OCI-LY1 (cell line): ENCODE results near the gene LRRC3B.

Source experiments
- H2AFZ ChIP-seq: fragments of 200-600 bp; sonication (generic), shearing (Covaris generic); 2 replicates; pipeline ENCODE4 v1.6.0; 2014; ENCODE audit warnings: antibody characterized with exemption, mild to moderate bottlenecking, low read length
- H3F3A ChIP-seq: fragments of 200-600 bp; sonication (generic), shearing (Covaris generic); 2 replicates; pipeline ENCODE4 v1.6.0; 2014; ENCODE audit warnings: mild to moderate bottlenecking, antibody characterized with exemption, low read length, moderate library complexity; ENCODE audit not compliant: insufficient read depth
- H3K27ac ChIP-seq: fragments of 200-600 bp; sonication (generic); 2 replicates; pipeline ENCODE4 v1.5.1; 2014; ENCODE audit warnings: low read length, mixed run types, mild to moderate bottlenecking, low read depth; ENCODE audit not compliant: poor library complexity, severe bottlenecking
- H3K27me3 ChIP-seq: fragments of 200-600 bp; sonication (generic); 2 replicates; pipeline ENCODE4 v1.6.0; 2014; ENCODE audit warnings: antibody characterized with exemption, mild to moderate bottlenecking, low read length, moderate library complexity; ENCODE audit not compliant: insufficient read depth
- H3K36me3 ChIP-seq: fragments of 200-600 bp; sonication (generic); 2 replicates; pipeline ENCODE4 v1.6.1; 2014; ENCODE audit warnings: mild to moderate bottlenecking, antibody characterized with exemption, low read length, moderate library complexity, mixed read lengths; ENCODE audit not compliant: insufficient read depth
- H3K4me1 ChIP-seq: fragments of 200-600 bp; sonication (generic); 2 replicates; pipeline ENCODE4 v1.5.1; 2014; ENCODE audit warnings: mild to moderate bottlenecking, low read length, moderate library complexity; ENCODE audit not compliant: insufficient read depth, severe bottlenecking
- H3K4me2 ChIP-seq: fragments of 200-600 bp; sonication (generic), shearing (Covaris generic); 2 replicates; pipeline ENCODE4 v1.6.1; 2014; ENCODE audit warnings: low read length
- H3K4me3 ChIP-seq: fragments of 200-600 bp; sonication (generic); 2 replicates; pipeline ENCODE4 v1.5.1; 2014; ENCODE audit warnings: low read length, low read depth, mild to moderate bottlenecking, mixed read lengths; ENCODE audit not compliant: poor library complexity, severe bottlenecking
- H3K79me2 ChIP-seq: fragments of 200-600 bp; shearing (Covaris generic); 2 replicates; pipeline ENCODE4 v1.6.1; 2016; ENCODE audit warnings: mixed run types, low read length, mixed read lengths; ENCODE audit not compliant: insufficient read depth
- H3K9ac ChIP-seq: fragments of 200-600 bp; sonication (generic), shearing (Covaris generic); 2 replicates; pipeline ENCODE4 v1.6.1; 2014; ENCODE audit warnings: mild to moderate bottlenecking, low read length, mixed read lengths
- H3K9me2 ChIP-seq: fragments of 200-600 bp; sonication (generic), shearing (Covaris generic); 2 replicates; pipeline ENCODE4 v1.6.1; 2014; ENCODE audit warnings: low read depth, mild to moderate bottlenecking, low read length, mixed read lengths
- H3K9me3 ChIP-seq: fragments of 200-600 bp; shearing (Covaris generic); 2 replicates; pipeline ENCODE4 v1.6.1; 2014; ENCODE audit warnings: low read length, mixed read lengths
- H4K20me1 ChIP-seq: fragments of 200-600 bp; sonication (generic), shearing (Covaris generic); 2 replicates; pipeline ENCODE4 v1.6.0; 2016; ENCODE audit warnings: mild to moderate bottlenecking, low read length; ENCODE audit not compliant: insufficient read depth
- EZH2 ChIP-seq: fragments of 200-600 bp; sonication (generic), shearing (Covaris generic); IDR thresholded peaks from 2 replicates; pipeline ENCODE4 v1.8.0; 2017; ENCODE audit warnings: borderline replicate concordance, mixed run types, mild to moderate bottlenecking, antibody characterized with exemption, low read length, moderate library complexity, mixed read lengths
- TF ChIP-seq, protein P1 (sequence below): fragments of 200-600 bp; sonication (generic), shearing (Covaris generic); IDR thresholded peaks from 2 replicates; pipeline ENCODE4 v1.5.1; 2017; ENCODE audit warnings: mild to moderate bottlenecking, antibody characterized with exemption, low read length, moderate library complexity, mixed read lengths

The LRRC3B gene

DNA sequence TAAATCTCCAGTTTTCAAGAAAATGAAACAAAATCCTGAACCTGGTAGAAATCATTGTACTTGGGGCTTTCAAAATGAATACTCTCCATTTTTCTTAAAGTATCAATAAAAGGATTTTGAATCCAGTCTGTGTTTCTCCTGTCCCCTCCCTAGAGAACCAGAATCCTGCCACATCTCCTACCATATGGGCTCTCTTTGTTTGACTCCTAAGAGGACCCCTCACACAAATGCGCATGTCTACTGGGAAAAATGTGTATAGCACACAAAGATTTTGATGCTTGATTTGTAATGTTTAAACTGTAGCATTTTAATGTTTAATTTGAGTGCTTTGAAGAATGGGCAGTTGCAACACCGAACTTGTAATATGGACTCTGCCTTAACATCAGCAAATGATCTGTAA lies 25.9 kb downstream of the LRRC3B start:
- Histone ChIP-seq H3K9me2 (no peaks in the 10 kb centered on the region), H3K4me3 (no peak overlapping the region), H3F3A (no peaks in the 10 kb centered on the region), H3K36me3 (no peaks in the 10 kb centered on the region), H3K79me2 (no peaks in the 10 kb centered on the region), H2AFZ (no peak overlapping the region), H3K9me3 (no peaks in the 10 kb centered on the region), H4K20me1 (no peaks in the 10 kb centered on the region), H3K4me2 (no peak overlapping the region), H3K27ac (no peak overlapping the region), H3K9ac (no peak overlapping the region), H3K27me3 (no peaks in the 10 kb centered on the region), H3K4me1 (no peaks in the 10 kb centered on the region)
- no peak for TF ChIP-seq EZH2
- TF ChIP-seq, protein P1, sequence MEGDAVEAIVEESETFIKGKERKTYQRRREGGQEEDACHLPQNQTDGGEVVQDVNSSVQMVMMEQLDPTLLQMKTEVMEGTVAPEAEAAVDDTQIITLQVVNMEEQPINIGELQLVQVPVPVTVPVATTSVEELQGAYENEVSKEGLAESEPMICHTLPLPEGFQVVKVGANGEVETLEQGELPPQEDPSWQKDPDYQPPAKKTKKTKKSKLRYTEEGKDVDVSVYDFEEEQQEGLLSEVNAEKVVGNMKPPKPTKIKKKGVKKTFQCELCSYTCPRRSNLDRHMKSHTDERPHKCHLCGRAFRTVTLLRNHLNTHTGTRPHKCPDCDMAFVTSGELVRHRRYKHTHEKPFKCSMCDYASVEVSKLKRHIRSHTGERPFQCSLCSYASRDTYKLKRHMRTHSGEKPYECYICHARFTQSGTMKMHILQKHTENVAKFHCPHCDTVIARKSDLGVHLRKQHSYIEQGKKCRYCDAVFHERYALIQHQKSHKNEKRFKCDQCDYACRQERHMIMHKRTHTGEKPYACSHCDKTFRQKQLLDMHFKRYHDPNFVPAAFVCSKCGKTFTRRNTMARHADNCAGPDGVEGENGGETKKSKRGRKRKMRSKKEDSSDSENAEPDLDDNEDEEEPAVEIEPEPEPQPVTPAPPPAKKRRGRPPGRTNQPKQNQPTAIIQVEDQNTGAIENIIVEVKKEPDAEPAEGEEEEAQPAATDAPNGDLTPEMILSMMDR, result no peak

DNA sequence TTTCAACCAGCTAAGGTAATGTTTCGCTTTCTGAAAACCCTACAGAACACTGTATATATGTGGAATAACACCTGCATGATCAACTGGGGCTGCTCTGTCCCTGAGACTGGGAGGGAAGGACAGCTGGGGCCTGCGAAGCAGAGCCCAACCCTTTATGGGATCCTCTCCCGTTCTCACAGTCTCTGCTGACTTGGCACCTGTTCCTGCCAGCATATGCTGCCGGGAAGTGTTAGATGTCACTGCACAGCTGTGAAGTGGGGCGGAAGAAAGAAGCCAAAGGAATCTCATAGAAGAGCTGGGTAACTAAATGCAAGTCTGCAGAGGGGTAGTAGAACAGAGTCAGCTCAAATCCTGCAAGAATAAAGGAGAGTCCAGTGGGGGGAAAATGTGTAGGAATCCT lies 29.6 kb downstream of the LRRC3B start:
- H4K20me1 ChIP-seq, result no peaks in the 10 kb centered on the region
- H3F3A ChIP-seq, result no peaks in the 10 kb centered on the region
- no peaks in the 10 kb centered on the region for H3K9me3 ChIP-seq
- TF ChIP-seq, protein P1, result no peak
- TF ChIP-seq EZH2, result no peak
- no peaks in the 10 kb centered on the region for H3K27me3 ChIP-seq
- H3K4me1 ChIP-seq, result no peaks in the 10 kb centered on the region
- no peak overlapping the region for H3K4me2 ChIP-seq
- H3K9ac ChIP-seq, result no peak overlapping the region
- H3K79me2 ChIP-seq, result no peaks in the 10 kb centered on the region
- H3K4me3 ChIP-seq, result no peak overlapping the region
- no peak overlapping the region for H3K27ac ChIP-seq
- no peaks in the 10 kb centered on the region for H3K36me3 ChIP-seq
- no peaks in the 10 kb centered on the region for H3K9me2 ChIP-seq
- no peak overlapping the region for H2AFZ ChIP-seq

DNA sequence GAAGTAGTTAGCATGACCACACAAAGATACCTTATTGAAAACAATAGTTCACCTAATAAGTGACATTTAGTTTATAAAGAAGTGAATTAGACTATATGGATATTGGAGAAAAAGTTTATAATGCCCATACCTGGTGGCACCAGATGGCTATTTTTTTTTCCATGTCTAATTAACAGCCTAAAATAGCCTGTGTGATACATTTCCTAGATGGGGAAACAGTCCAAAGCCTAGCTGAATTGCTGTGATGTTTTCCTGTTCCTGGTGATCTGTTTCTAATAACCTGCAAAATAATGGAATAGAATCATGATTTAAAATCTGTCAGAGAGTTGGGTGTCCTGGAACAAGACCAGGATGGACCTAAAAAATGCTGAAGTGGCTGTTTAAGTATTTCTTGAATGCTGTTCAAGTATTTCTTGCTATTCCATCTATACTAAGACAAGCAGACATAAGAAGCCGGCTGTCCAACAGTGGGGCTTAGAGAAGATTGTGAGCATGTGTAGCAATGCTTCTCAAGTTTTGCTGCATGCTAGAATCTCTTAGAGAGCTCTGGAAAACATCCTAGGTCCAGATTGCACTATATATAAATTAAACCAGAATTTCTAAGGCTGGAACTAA lies 31.3 kb downstream of the LRRC3B start:
- no peak overlapping the region for H2AFZ ChIP-seq
- H3K79me2 ChIP-seq, result no peaks in the 10 kb centered on the region
- H3K4me2 ChIP-seq, result no peak overlapping the region
- H4K20me1 ChIP-seq, result no peaks in the 10 kb centered on the region
- TF ChIP-seq, protein P1, result no peak
- no peak for TF ChIP-seq EZH2
- no peaks in the 10 kb centered on the region for H3K36me3 ChIP-seq
- H3K4me3 ChIP-seq, result no peak overlapping the region
- no peaks in the 10 kb centered on the region for H3K4me1 ChIP-seq
- no peaks in the 10 kb centered on the region for H3K9me3 ChIP-seq
- no peaks in the 10 kb centered on the region for H3F3A ChIP-seq
- H3K27me3 ChIP-seq, result no peaks in the 10 kb centered on the region
- no peak overlapping the region for H3K9ac ChIP-seq
- H3K27ac ChIP-seq, result no peak overlapping the region
- no peaks in the 10 kb centered on the region for H3K9me2 ChIP-seq
